LNCAP (cell line): Measurements from ENCODE around the gene GPATCH4.

Experiments used
- CTCF ChIP-seq: fragments of 450-650 bp; IDR thresholded peaks from 2 replicates; pipeline ENCODE4 v1.5.1; 2017; ENCODE audit warnings: mild to moderate bottlenecking

GPATCH4 gene

GRCh38 chr1:156623946-156624813 lies 22.9 kb upstream of the GPATCH4 start:
- peak; percentile 44 for TF ChIP-seq CTCF

- no peak for TF ChIP-seq CTCF
These were observed 21.5 kb upstream of the GPATCH4 start for GRCh38 chr1:156622581-156623297.

- no peak for TF ChIP-seq CTCF
These were observed 18.3 kb upstream of the GPATCH4 start for GRCh38 chr1:156619582-156619955.

GRCh38 chr1:156618853-156619581 lies 17.7 kb upstream of the GPATCH4 start, which contains the start of gene HAPLN2:
HAPLN2 (plus strand) TSS chr1:156619415; CDS start chr1:156623491, 4,076 bp downstream.
- peak; percentile 77 for TF ChIP-seq CTCF

- no peak; the same call in 1 of the 2 replicates for TF ChIP-seq CTCF
These were observed 15.2 kb upstream of the GPATCH4 start for GRCh38 chr1:156616463-156616862.

GRCh38 chr1:156615946-156616345 lies 14.7 kb upstream of the GPATCH4 start:
- no peak for TF ChIP-seq CTCF

- TF ChIP-seq CTCF = no peak
These were observed 11.4 kb upstream of the GPATCH4 start for GRCh38 chr1:156612666-156613065.
